ENCODE results near the gene MACF1.
A peak's percentile ranks its signal among the peaks of the same experiment; 100 is the strongest.

MACF1 gene

DNA sequence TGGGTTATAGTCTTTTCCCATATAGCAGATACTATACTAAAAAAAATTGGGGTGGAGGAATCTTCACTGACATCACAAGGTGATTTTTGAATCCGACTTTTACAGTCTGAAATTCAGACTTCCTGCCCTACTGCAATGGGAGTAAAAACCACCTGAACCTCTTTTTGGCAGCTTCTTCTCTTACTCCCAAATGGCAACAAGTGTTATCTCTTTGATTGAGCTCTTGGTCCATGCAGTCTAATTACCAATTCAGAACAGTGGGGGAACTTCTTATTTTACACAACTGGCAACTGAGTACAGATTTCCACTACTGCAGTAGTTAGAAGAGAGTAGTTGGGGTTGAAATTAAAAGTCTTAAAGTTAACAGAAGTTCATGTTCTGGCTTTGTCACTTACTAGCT, 62.3 kb downstream of the MACF1 start:
- DNase-seq = no peak

DNA sequence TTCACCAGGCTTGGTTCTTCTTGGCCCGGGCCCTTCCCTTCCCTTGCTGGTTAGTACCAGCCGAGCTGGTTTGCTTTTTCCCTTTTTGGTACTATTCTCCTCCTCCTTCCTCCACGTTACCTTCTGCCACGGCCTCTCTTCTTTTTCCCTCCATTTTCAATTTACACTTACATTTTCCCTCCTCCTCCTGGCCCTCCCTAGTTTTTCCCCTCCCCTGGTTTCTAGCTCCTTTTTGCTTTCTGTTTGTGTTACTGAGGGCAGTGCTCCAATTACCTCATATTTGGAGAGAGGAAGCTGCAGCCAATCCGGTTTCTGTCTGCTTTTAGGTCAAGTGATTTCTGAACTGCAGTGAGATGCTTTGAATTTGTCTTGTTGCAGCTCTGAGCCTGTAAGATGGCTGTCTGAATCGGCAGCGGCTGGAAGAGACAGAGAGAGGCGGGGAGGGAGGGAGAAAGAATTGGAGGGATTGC, 63.7 kb downstream of the MACF1 start:
- DNase-seq = peak; percentile 49

DNA sequence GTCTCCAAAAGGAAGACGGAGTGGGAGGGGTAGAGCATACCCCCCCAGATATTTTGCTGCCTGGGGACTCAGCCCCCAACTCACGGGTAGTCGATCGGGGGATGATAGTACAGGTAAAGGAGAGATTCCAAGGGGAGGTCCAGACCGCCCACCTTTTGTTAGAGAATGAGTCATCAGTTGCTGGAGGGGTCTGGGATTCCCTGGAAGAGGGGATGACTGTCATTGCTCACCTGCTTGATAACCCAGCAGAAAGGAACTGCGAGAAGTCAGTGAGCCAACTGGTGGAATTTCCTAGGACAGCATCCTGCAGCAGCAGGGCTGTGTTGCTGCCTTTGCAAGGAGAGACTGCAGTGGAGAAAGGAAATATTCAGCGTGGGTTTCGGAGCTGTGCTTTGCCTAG, 64.4 kb downstream of the MACF1 start:
- DNase-seq = no peak

DNA sequence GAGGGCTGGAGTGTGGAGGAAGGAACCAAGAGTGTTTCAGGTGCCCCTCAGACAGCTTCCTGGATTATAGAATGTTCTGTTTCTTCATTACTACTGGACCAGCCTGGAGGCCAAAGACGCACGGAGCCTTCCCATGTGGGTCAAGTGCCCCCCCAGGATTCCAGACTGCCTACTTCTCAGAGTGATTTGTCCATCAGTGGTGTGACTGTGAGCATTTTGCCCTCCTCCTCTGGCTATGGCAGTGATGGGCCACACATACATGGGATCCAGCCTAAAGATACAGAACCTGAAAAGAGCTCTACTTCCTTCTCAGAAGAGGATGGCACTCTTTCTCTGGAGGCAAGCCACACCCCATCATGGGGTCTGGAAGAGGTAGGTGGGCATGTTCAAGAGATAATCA, 64.9 kb downstream of the MACF1 start:
- no peak for DNase-seq

DNA sequence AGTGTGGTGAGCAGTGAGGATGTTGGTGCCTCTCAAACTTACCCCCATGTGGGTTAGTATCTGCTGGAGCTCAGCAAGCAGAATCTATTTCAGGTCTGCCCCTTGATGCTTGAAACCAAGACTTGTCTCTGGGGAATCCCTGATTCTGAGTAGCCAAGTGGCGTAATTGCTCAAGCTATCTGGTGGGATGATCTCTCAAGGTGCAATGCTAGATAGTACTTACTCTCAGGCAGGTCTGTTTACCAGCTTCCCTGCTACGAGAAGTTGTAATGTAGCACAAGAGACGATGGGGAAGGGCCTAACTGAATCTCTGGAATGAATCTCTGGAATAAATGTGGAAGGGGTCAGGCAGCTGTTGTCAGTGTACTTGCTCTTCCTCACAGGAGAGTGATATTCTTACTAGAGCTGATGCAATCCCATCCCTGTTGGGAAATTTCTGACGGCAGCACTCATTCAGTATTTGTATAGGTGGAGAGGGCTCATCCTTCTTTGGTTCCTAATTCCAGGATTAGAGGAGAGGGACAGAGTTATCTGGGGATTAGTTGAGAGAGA, 65.4 kb downstream of the MACF1 start:
- no peak for DNase-seq

GRCh38 chr1:39270368-39270767, 65.9 kb downstream of the MACF1 start:
- no peak for DNase-seq

- DNase-seq = no peak
Observed at GRCh38 chr1:39272027-39272797, 67.7 kb downstream of the MACF1 start.

- no peak for DNase-seq
Observed at GRCh38 chr1:39272798-39273469, 68.4 kb downstream of the MACF1 start.

- DNase-seq = no peak
Observed at GRCh38 chr1:39275836-39276507, 71.5 kb downstream of the MACF1 start.

DNA sequence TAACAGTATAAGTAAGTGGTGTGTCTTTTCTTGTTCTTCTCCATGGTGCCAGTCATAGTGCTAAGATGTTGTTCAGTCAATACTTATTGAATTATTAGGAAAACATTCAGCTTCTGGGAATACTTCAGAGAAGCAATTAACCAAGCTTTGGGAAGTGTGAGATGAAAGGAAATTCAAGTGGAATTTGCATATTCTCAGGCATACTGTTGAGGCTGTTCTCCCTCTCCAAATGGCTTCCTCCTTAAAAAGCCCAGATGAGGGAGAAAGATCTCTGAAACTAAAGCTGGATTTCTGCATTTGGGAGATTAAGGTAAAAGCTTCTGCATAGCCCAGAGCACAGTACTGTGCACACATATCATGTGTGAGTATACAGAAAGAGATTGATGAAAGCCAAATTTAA, 73.4 kb downstream of the MACF1 start:
- DNase-seq = no peak

DNA sequence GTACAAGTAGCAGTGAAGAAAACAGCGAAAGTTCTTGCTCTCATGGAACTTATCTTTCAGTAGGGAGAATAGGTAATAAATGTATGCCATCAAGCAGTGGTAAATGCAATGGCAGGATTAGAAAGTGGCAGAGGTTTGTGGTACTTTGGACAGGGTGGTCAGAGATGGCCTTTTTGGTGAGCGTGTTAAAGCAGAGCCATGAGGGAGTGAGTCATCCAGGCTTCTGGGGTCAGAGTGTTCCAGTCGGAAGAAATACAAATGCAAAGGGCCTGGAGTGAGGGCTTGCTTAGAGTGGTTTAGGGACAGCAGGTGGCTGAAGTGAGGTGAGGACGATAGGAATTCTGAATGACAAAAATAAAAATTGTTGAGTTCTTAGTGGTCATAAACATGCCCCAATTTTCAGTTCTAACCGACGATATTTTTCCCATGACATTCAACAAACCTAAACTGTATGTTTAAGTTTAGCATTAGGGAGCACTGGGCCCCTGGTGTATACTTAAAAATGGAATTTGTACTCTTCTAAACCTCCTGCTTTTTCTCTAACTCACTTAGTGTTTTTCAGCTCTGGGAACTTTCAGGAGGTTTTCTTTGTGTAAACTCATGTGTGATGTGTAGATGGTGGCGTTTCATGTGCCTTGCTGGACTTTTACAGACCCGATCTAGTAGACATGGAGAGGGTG, 78.2 kb downstream of the MACF1 start:
- no peak for DNase-seq

- DNase-seq = no peak
Observed at GRCh38 chr1:39283858-39284257, 79.4 kb downstream of the MACF1 start.

- no peak for DNase-seq
Observed at GRCh38 chr1:39287541-39287940, 83.0 kb downstream of the MACF1 start.

DNA sequence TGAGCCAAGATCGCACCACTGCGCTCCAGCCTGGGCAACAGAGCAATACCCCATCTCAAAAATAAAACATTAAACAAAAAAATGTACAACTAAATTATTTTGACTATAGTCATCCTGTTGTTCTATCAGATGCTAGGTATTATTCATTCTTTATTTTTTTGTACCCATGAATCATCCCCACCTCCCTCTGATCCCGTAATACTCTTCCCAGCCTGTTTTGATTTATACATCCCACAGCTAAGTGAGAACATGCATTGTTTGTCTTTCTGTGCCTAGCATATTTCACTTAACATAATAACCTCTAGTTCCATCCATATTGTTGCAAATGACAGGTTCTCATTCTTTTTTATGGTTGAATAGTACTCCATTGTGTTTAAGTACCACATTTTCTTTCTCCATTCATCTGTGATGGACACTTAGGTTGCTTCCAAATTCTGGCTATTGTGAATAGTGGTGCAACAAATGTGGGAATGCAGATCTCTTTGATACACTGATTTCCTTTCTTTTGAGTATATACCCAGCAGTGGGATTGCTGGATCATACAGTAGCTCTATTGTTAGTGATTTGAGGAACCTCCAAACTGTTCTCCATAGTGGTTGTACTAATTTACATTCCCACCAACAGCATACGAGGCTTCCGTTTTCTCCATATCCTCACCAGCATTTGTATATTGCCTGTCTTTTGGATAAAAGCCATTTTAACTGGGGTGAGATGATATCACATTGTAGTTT, 84.4 kb downstream of the MACF1 start:
- DNase-seq = no peak

GRCh38 chr1:39292401-39292800, 87.9 kb downstream of the MACF1 start:
- DNase-seq = no peak

DNA sequence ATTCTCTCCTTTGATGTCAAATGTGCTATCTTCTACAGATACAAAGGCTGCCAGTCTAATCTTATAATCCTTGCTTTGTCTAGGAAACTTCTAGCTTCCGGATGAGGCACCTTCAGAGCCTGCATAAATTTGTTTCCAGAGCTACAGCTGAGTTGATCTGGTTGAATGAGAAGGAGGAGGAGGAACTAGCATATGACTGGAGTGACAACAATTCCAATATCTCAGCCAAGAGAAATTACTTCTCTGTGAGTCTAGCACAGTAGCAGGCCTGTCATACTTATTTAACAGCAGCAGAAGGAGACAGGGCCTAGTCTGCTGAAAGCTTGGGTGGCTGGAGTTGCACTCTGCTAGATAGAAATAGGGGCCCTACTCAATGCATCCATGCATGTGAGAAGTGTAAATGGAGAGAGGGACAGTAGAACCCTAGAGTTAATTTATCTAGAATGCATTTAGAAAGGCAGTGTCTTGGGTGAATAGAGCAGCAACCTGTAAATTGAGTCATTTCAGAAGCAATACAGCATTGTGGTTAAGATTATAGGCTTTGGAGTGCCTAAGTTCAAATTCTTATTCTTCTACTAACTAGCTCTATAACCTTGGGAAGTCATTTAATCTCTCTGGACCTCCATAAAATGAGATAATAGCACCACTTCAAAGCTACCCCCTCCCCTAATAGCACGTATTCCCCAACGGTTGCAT, 89.0 kb downstream of the MACF1 start:
- DNase-seq = no peak

DNA sequence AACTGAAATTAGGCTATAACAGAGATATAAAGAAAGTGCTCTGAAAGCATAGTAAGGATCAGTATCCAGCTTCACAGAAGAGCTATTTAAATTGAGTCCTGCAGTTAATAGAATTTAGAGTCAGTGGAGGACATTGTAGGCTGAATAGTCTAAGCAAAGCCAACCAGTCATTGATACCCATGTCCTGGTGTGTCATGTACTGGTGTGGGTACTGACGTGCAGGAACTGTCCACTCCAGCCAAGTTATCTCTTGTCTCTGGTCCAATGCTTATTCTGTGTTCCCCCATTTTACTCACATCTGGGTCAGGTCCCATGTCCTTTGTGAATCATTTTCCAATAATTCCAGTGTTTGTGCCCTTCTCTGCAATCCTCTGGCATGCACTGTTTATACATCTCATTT, 90.0 kb downstream of the MACF1 start:
- DNase-seq = no peak

GRCh38 chr1:39295901-39296300, 91.4 kb downstream of the MACF1 start:
- DNase-seq = no peak

GRCh38 chr1:39297551-39297950, 93.1 kb downstream of the MACF1 start:
- DNase-seq = no peak

- no peak for DNase-seq
Observed at GRCh38 chr1:39301606-39302005, 97.1 kb downstream of the MACF1 start.

DNA sequence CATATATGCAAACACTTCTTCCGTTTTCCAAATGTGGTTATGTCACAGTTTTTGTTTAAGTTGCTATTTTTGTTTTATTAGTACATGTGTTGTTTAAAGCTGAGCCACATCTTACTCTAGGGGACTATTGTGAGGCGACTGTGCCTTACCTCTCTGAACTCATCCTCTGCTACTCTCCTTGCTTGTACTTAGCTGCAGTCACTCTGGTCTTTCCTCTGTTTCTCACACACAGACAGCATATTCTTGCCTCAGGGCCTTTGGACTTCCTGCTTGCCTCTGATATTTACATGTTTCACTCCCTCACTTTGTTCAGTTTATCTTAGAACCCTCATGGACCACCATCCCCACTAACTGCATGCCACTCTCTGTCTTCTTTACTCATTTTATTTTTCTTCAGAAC, 101.1 kb downstream of the MACF1 start:
- DNase-seq = no peak

- no peak for DNase-seq
Observed at GRCh38 chr1:39310015-39310414, 105.5 kb downstream of the MACF1 start.
